WERI-Rb-1 (cell line): ENCODE data around the gene TM4SF20.

Experiments used
- DNase-seq: peaks from one replicate; pipeline ENCODE4 v3.0.0-alpha.2; 2020
- H3K27ac ChIP-seq: fragments of 250-450 bp; sonication (Bioruptor Pico); 2 replicates; pipeline ENCODE4 v1.5.1; 2020; ENCODE audit warnings: mild to moderate bottlenecking, moderate library complexity
- H3K27me3 ChIP-seq: fragments of 250-450 bp; sonication (Bioruptor Pico); 2 replicates; pipeline ENCODE4 v1.5.1; 2021; ENCODE audit warnings: mild to moderate bottlenecking, low read depth, moderate library complexity; ENCODE audit not compliant: insufficient read depth, severe bottlenecking
- H3K36me3 ChIP-seq: fragments of 250-450 bp; sonication (Bioruptor Pico); 2 replicates; pipeline ENCODE4 v1.5.1; 2020; ENCODE audit warnings: mild to moderate bottlenecking, moderate library complexity
- H3K4me3 ChIP-seq: 2 replicates; pipeline ENCODE4 v1.5.1; 2011; ENCODE audit warnings: low read depth, mild to moderate bottlenecking, control low read depth, low read length
- H3K9me3 ChIP-seq: fragments of 250-450 bp; sonication (Bioruptor Pico); 2 replicates; pipeline ENCODE4 v1.5.1; 2021; ENCODE audit warnings: mild to moderate bottlenecking, moderate library complexity; ENCODE audit not compliant: severe bottlenecking
- TF ChIP-seq, protein P1 (sequence below): IDR thresholded peaks from 2 replicates; pipeline ENCODE4 v1.5.1; 2011; ENCODE audit warnings: low read depth, mild to moderate bottlenecking, control low read depth, inconsistent platforms, low read length

TM4SF20 gene

GRCh38 chr2:227349989-227350612, 29.0 kb downstream of the TM4SF20 start:
- no peak overlapping the region for H3K4me3 ChIP-seq
- TF ChIP-seq, protein P1, sequence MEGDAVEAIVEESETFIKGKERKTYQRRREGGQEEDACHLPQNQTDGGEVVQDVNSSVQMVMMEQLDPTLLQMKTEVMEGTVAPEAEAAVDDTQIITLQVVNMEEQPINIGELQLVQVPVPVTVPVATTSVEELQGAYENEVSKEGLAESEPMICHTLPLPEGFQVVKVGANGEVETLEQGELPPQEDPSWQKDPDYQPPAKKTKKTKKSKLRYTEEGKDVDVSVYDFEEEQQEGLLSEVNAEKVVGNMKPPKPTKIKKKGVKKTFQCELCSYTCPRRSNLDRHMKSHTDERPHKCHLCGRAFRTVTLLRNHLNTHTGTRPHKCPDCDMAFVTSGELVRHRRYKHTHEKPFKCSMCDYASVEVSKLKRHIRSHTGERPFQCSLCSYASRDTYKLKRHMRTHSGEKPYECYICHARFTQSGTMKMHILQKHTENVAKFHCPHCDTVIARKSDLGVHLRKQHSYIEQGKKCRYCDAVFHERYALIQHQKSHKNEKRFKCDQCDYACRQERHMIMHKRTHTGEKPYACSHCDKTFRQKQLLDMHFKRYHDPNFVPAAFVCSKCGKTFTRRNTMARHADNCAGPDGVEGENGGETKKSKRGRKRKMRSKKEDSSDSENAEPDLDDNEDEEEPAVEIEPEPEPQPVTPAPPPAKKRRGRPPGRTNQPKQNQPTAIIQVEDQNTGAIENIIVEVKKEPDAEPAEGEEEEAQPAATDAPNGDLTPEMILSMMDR = no peak
- no peaks in the 10 kb centered on the region for H3K27me3 ChIP-seq
- no peak overlapping the region for H3K27ac ChIP-seq
- no peaks in the 10 kb centered on the region for H3K36me3 ChIP-seq
- no peaks in the 10 kb centered on the region for H3K9me3 ChIP-seq
- DNase-seq = no peak

- no peak for DNase-seq
- no peaks in the 10 kb centered on the region for H3K36me3 ChIP-seq
- H3K9me3 ChIP-seq = no peaks in the 10 kb centered on the region
- TF ChIP-seq, protein P1 = no peak
- no peak overlapping the region for H3K27ac ChIP-seq
- H3K4me3 ChIP-seq = no peak overlapping the region
- no peaks in the 10 kb centered on the region for H3K27me3 ChIP-seq
Measured at GRCh38 chr2:227348324-227348723, 30.8 kb downstream of the TM4SF20 start.

GRCh38 chr2:227347117-227347516, 32.0 kb downstream of the TM4SF20 start:
- DNase-seq = no peak
- Histone ChIP-seq H3K27me3 (no peaks in the 10 kb centered on the region), H3K4me3 (no peak overlapping the region), H3K36me3 (no peaks in the 10 kb centered on the region), H3K9me3 (no peaks in the 10 kb centered on the region), H3K27ac (no peak overlapping the region)
- TF ChIP-seq, protein P1 = no peak

GRCh38 chr2:227344231-227344630, 34.9 kb downstream of the TM4SF20 start:
- H3K9me3 ChIP-seq = no peaks in the 10 kb centered on the region

DNA sequence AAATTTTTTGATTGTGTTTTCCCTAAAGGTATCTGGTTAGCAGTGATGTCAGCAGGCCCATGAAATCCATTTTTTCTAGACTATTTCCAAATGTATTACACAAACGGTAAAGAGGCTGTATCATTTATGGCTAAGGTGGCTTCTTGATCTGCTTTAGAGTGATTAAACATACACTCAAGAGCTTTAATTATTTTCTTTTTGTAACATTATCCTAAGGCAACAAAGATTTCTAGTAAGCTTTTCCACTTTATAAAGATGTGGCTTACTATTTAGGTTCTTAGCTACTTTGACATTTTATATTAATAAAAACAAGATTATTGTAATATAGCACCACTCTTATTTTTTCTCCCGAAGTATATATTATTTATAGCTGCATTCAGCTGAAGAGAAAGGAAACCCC, 37.6 kb downstream of the TM4SF20 start:
- H3K27me3 ChIP-seq = no peaks in the 10 kb centered on the region
- DNase-seq = no peak
- TF ChIP-seq, protein P1 = no peak
- no peaks in the 10 kb centered on the region for H3K36me3 ChIP-seq
- H3K9me3 ChIP-seq = no peaks in the 10 kb centered on the region
- H3K4me3 ChIP-seq = no peak overlapping the region
- no peak overlapping the region for H3K27ac ChIP-seq

More at GRCh38 chr2:227344231-227344630, 34.9 kb downstream of the TM4SF20 start:
- H3K27ac ChIP-seq = no peak overlapping the region
- H3K36me3 ChIP-seq = no peaks in the 10 kb centered on the region
- DNase-seq = no peak
- no peaks in the 10 kb centered on the region for H3K27me3 ChIP-seq
- TF ChIP-seq, protein P1 = no peak
- no peak overlapping the region for H3K4me3 ChIP-seq

GRCh38 chr2:227340106-227340505, 39.0 kb downstream of the TM4SF20 start:
- no peak for DNase-seq
- no peak overlapping the region for H3K4me3 ChIP-seq
- H3K27ac ChIP-seq = no peak overlapping the region
- H3K27me3 ChIP-seq = no peaks in the 10 kb centered on the region
- peaks cover 7% of the 10 kb centered on the region for H3K36me3 ChIP-seq
- TF ChIP-seq, protein P1 = no peak
- no peaks in the 10 kb centered on the region for H3K9me3 ChIP-seq
